Urothelium cell line (cell line): ENCODE results near the gene OXLD1.

Source experiments
- DNase-seq: peaks from one replicate; pipeline ENCODE4 v3.0.0; 2011; ENCODE audit warnings: low spot score, mixed read lengths
- FAIRE-seq: peaks from 2 replicates; lab custom pipeline; 2011; peaks lifted over from hg19 to GRCh38; lab: Jason Lieb, UNC

Gene OXLD1

GRCh38 chr17:81655378-81656117 is 10.9 kb downstream of the OXLD1 start:
- FAIRE-seq (no peak), DNase-seq (no peak)

DNA sequence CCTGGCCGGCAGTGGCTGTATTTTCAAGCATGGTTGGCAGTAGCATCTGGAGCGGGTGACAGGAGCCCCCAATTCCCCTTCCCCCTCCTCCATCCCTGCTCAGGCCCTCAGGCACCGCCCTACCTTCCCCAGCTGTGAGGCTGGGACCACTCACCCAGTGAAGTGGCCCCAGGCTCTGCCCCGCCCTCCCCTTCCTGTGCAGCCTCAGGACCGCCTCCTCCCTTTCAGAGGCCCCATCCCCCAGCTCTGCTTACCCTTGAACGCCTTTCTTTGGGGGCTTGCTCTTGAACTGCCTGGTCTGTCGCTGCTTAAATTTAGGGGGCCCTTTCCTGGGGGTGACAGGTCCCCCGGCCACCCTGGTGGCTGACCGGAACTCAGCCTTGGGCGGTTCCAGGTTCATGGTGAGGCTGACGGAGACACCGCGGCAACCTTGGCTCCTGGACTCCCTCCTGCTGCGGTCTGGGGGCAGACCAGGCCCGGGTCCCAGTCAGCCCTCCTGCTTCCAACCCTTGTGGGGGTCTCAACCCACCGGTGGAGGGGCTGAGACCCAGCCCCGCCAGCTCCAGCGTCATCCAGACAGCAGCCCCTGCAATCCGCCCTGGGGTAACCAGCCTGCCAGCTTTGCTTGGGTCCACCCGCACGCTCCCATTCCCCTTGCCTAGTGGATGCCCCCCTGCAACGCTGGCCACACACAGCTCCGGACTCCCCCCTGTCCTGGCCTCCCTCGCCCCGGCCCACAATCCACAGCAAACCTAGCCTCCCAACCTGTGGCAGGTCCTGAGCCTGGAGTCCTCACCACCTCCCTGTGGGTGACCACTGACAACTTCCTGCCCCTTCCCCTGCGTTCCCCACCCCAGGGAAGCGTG is 13.3 kb downstream of the OXLD1 start:
- FAIRE-seq (no peak), DNase-seq (no peak)

DNA sequence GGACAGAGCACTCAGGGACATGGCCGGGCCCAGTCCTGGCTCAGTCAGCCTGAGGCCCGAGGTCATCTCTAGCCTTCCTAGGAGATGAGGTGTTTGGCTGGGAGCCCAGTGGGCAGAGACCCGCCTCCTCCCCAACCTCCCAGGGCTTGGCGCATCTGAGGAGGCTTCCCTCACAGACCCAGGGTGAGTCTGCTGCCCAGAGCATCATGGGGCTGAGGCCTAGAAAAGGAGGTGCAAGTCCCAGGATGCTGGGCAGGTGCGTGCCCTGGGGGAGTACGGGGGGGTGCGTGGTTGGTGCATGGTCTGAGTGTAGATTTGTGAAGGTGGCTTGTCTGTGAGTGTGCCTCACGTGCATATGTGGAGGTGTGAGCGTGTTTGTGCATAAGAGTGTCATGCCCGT is 14.7 kb downstream of the OXLD1 start:
- FAIRE-seq (no peak), DNase-seq (peak; percentile 72)

GRCh38 chr17:81650951-81651350 is 15.5 kb downstream of the OXLD1 start:
- DNase-seq (no peak), FAIRE-seq (no peak)

DNA sequence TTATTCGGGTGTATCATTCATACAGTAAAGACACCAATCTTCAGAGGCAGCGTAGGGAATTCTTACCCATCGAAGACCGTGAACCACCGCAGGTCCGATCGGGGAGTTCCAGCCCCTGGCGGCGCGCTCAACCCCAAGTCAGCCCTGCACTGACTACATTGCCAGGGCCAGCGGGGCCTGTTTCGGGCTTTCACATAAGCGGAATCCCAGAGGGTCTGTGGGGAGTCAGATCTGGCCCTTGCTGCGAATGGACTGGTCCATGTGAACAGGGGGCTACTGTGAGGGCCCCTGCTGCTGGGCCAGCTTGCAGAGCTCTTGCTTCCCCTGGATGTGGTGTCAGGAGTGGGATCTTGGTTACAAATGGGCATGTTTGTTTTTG is 17.7 kb downstream of the OXLD1 start:
- DNase-seq (no peak), FAIRE-seq (no peak)

- FAIRE-seq = no peak
- DNase-seq = no peak
Observed at GRCh38 chr17:81648013-81648706, 18.2 kb downstream of the OXLD1 start.

DNA sequence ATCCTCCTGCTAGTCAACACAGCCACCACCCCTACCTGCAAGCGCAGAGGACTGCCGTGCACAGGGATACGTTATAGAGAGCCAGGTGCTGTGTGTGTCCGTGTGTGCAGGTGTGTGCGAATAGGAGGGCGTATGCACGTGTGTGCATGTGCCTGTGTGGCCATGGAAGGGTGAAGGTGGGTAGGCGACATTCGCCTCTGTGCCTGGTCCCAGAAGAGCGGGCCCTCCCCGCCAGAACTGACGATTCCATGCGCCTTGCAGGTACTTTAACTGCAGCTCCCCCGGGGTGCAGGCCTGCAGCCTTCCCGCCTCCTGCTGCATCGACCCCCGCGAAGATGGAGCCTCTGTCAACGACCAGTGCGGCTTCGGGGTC is 18.8 kb downstream of the OXLD1 start:
- FAIRE-seq = no peak
- no peak for DNase-seq

DNA sequence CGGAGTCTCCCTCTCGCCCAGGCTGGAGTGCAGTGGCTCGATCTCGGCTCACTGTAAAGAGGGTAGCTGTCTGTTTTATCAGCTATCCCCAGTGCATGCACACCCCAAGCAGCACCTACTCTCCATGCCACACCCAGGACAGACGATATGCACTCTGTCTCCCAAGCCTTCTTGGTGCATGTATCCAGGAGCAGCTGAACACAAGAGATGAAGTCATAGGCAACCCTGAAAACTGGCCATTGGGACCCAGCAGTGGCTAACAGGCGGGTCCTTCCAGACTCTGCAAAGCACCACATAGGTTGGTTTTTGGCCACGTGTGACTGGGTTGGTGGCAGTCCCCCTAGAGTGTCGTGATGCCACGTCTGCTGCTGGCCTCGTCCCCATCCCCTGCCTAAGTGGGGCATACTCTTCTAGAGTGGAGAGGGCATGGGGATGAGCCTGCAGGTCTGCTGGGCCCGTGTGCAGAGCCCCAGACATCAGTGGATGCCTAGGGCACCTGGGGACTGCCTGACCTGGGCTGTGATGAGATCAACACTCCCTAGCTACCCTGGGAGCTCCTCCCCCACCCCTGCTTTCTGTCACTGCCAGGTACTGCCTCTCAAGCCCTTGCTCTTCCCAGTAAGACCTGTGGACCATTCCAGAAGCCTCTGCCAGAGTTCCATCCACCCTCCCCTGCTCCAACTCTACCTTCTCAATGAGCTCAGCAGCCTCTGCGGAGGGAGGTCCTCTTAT is 19.4 kb downstream of the OXLD1 start:
- no peak for DNase-seq

GRCh38 chr17:81644976-81645952 is 21.1 kb downstream of the OXLD1 start:
- peak; percentile 94 for FAIRE-seq
- no peak for DNase-seq

More for the DNA sequence above, 19.4 kb downstream of the OXLD1 start:
- FAIRE-seq = no peak

- FAIRE-seq (no peak), DNase-seq (no peak)
Observed at GRCh38 chr17:81644496-81644895, 21.9 kb downstream of the OXLD1 start.

- FAIRE-seq (peak; percentile 53), DNase-seq (peak; percentile 88)
Observed at GRCh38 chr17:81641825-81642489, 24.4 kb downstream of the OXLD1 start.

DNA sequence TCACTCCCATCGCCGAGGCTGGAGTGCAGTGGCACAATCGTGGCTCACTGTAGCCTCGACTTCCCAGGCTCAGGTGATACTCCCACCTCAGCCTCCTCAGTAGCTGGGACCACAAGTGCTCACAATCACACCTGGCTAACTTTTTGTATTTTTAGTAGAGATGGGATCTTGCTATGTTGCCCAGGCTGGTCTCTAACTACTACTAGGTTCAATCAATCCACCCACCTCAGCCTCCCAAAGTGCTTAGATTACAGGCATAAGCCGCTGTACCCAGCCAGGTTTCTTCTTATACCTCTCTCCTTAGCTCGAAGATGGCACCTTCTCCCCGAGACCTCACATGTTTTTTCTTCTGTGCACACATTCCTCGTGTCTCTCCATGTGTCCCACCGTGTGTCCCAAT is 26.4 kb downstream of the OXLD1 start:
- DNase-seq (no peak), FAIRE-seq (no peak)

DNA sequence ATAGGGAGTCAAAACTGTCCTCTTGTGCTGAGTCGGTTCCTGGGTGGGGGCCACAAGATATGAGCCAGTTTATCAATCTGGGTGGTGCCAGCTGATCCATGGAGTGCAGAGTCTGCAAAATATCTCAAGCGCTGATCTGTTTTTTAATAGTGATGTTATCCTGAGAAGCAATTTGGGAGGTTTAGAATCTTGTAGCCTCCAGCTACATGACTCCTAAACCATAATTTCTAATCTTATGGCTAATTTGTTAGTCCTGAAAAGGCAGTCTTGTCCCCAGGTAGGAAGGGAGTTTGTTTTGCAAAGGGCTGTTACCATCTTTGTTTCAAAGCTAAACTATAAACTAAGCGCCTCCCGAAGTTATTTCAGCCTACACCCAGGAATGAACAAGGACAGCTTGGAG is 27.7 kb downstream of the OXLD1 start:
- no peak for DNase-seq
- FAIRE-seq = no peak

- FAIRE-seq (peak; percentile 50), DNase-seq (peak; percentile 99)
Observed at GRCh38 chr17:81636505-81637288, 29.7 kb downstream of the OXLD1 start, which contains the start of the genes NPLOC4 and TSPAN10. Gene NPLOC4 (minus strand): TSS chr17:81637112. CDS start chr17:81636930, 182 bp downstream. Gene TSPAN10 (plus strand): TSS chr17:81637196. CDS start chr17:81642413, 5,217 bp downstream.

DNA sequence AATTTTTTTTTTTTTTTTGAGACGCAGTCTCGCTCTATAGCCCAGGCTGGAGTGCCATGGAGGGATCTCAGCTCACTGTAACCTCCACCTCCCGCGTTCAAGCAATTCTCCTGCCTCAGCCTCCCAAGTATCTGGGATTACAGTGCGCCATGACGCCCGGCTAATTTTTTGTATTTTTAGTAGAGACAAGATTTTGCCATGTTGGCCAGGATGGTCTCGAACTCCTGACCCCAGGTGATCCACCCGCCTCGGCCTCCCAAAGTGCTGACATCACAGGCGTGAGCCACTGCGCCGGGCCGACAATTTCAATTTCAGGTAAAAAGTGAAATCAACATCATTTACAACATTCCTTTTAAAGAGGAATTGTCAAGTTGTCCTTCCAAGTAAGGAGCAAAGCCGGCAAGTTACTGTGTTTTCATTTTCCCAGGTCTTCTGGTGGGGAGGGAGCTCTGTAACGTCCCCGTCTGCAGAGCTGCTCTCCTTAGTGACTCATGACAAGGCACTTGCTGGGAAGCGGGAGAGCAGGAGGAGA is 30.4 kb downstream of the OXLD1 start:
- DNase-seq = peak; percentile 55
- FAIRE-seq = no peak

- DNase-seq (no peak), FAIRE-seq (no peak)
Observed at GRCh38 chr17:81635431-81635830, 31.0 kb downstream of the OXLD1 start.

DNA sequence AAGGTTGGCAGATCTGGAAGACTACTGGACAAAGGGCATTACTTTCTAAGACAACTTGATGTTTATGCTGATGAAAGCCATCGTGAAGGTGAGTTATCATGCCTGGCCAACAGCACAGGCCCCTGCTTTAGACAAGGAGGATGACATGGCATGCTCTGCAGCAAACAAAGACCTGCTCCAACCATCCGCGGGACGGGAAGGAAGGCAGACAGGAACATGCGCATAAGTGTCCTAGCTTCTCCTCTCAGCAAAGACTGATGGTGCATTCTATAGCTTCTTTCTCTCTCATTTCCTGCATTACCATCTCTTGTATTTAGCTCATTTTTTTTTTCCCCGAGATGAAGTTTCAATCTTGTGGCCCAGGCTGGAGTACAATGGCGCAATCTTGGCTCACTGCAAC is 34.9 kb downstream of the OXLD1 start:
- DNase-seq (no peak), FAIRE-seq (no peak)

GRCh38 chr17:81630274-81630673 is 36.1 kb downstream of the OXLD1 start:
- no peak for FAIRE-seq
- no peak for DNase-seq
